Activated gamma-delta T cell treated with Interleukin-2 at 50 U/mL for 16 hours (primary cell): ENCODE results near the gene ENOSF1.

Experiments
- DNase-seq: peaks from one replicate; pipeline ENCODE4 v3.0.0-alpha.2; 2020

Gene ENOSF1

GRCh38 chr18:670522-670921 is 41.9 kb downstream of the ENOSF1 start:
- DNase-seq = no peak

GRCh38 chr18:669077-669476 is 43.4 kb downstream of the ENOSF1 start:
- no peak for DNase-seq

GRCh38 chr18:668260-668659 is 44.2 kb downstream of the ENOSF1 start:
- no peak for DNase-seq

GRCh38 chr18:666628-667027 is 45.8 kb downstream of the ENOSF1 start:
- DNase-seq = no peak

- no peak for DNase-seq
Observed at GRCh38 chr18:666177-666576, 46.3 kb downstream of the ENOSF1 start.

- no peak for DNase-seq
Observed at GRCh38 chr18:662197-662596, 50.2 kb downstream of the ENOSF1 start.

GRCh38 chr18:659597-659996 is 52.8 kb downstream of the ENOSF1 start:
- DNase-seq = no peak

GRCh38 chr18:658947-659533 is 53.4 kb downstream of the ENOSF1 start:
- no peak for DNase-seq

- no peak for DNase-seq
Observed at GRCh38 chr18:658001-658946, 54.2 kb downstream of the ENOSF1 start.

GRCh38 chr18:657311-658000 is 55.0 kb downstream of the ENOSF1 start, which contains the start of gene TYMS:
Gene TYMS (plus strand): TSS chr18:657653. CDS start chr18:657743, 90 bp downstream.
- DNase-seq = no peak

GRCh38 chr18:655445-655844 is 57.0 kb downstream of the ENOSF1 start:
- no peak for DNase-seq

- DNase-seq = no peak
Observed at GRCh38 chr18:654601-655000, 57.8 kb downstream of the ENOSF1 start.

GRCh38 chr18:653512-653911 is 58.9 kb downstream of the ENOSF1 start:
- DNase-seq = no peak

- no peak for DNase-seq
Observed at GRCh38 chr18:652131-652530, 60.3 kb downstream of the ENOSF1 start.

GRCh38 chr18:650428-650858 is 62.0 kb downstream of the ENOSF1 start:
- DNase-seq = no peak

GRCh38 chr18:649341-649740 is 63.1 kb downstream of the ENOSF1 start:
- DNase-seq = no peak

- no peak for DNase-seq
Observed at GRCh38 chr18:647304-647703, 65.1 kb downstream of the ENOSF1 start.

- DNase-seq = no peak
Observed at GRCh38 chr18:644395-645004, 67.9 kb downstream of the ENOSF1 start.

- DNase-seq = no peak
Observed at GRCh38 chr18:641224-641623, 71.2 kb downstream of the ENOSF1 start.

- DNase-seq = no peak
Observed at GRCh38 chr18:635171-635570, 77.3 kb downstream of the ENOSF1 start.

GRCh38 chr18:634551-635045 is 77.8 kb downstream of the ENOSF1 start:
- DNase-seq = no peak

GRCh38 chr18:631560-631959 is 80.9 kb downstream of the ENOSF1 start:
- no peak for DNase-seq
